ENCODE results near the gene NRG2.

Gene NRG2

DNA sequence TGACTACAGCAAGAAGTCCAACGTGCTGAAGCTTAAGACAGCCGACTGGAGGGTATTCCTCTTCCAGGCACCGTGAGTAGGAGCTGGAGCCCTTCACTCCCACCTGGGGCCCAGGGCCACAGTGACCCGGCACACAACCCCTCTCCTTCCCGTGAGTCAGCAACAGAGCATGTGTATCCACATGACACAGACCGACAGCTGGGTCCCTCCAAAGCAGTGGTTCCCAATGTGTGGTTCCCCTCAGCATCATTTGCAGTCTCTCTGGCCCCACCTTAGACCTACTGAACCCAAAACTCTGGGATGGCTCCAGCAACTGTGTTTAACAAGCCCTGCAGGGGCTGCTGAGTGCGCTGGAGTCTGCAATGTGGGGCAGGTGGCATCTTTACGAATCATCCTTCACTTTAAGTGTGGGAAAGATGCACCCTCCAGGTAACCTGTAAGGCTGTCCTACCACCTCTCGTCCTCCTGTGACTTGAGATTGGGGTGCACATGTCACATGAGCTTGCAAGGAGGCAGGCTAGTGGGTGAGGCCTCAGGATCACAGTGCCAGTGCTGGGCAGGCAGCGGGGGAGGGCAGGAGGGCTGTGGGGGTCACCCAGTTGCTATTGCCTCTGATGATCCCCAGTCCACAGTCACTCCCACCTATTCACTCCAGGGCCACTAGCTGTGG, 205.3 kb downstream of the NRG2 start:
- TF ChIP-seq, protein P1, sequence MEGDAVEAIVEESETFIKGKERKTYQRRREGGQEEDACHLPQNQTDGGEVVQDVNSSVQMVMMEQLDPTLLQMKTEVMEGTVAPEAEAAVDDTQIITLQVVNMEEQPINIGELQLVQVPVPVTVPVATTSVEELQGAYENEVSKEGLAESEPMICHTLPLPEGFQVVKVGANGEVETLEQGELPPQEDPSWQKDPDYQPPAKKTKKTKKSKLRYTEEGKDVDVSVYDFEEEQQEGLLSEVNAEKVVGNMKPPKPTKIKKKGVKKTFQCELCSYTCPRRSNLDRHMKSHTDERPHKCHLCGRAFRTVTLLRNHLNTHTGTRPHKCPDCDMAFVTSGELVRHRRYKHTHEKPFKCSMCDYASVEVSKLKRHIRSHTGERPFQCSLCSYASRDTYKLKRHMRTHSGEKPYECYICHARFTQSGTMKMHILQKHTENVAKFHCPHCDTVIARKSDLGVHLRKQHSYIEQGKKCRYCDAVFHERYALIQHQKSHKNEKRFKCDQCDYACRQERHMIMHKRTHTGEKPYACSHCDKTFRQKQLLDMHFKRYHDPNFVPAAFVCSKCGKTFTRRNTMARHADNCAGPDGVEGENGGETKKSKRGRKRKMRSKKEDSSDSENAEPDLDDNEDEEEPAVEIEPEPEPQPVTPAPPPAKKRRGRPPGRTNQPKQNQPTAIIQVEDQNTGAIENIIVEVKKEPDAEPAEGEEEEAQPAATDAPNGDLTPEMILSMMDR (conservative IDR thresholded peaks at IDR 0.05; ENCODE audit: low read depth): no peak
- CTCF ChIA-PET: interaction anchor here (0.9 to 1.8 kb wide), 3 partner anchors 51 to 131 kb away, joined by 3 to 7 read pairs (median 3); no protein-coding TSS in a partner anchor
- DNase-seq (ENCODE audit: low spot score): no peak
- POLR2A ChIA-PET (ENCODE audit: low non-redundant PET): no interaction called here
- H3K27ac ChIP-seq: no peak overlapping the region

DNA sequence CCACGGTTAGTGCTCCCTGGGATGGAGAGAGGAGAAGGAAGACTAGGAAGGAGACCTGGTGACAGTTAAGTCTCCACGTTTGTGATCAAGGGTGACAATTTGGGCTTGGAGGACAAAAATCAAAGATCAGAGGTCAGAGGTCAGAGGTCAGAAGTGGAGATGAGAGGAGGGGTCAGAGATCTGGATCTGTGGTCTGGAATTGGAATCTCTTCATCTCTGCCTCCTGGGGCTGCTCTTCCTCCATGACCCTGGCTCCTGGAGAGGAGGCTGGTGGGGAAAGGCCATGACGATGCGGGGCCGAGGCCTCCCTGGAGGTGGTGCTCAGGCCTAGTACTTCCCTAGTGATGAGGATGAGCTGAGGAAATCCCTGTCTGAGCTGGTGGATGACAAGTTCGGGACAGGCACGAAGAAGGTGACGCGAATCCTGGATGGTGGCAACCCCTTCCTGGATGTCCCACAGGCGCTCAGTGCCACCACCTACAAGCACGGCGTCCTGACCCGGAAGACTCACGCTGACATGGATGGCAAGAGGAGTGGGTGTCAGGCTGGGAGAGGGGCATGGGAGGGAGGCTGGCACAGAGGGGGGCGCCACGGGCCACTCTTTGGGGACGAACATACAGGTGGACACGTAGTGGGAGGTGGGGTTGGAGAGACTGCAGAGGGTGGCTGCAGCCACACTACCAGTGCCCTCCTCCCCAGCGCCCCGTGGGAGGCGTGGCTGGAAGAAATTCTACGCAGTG, 206.5 kb downstream of the NRG2 start:
- TF ChIP-seq, protein P1 (conservative IDR thresholded peaks at IDR 0.05; ENCODE audit: low read depth): no peak
- H3K27ac ChIP-seq: no peak overlapping the region
- DNase-seq (ENCODE audit: low spot score): no peak
- CTCF ChIA-PET: interaction anchor here (1.0 to 1.8 kb wide), 2 partner anchors 132 kb away, joined by 3 to 7 read pairs; no protein-coding TSS in a partner anchor
- POLR2A ChIA-PET (ENCODE audit: low non-redundant PET): no interaction called here

DNA sequence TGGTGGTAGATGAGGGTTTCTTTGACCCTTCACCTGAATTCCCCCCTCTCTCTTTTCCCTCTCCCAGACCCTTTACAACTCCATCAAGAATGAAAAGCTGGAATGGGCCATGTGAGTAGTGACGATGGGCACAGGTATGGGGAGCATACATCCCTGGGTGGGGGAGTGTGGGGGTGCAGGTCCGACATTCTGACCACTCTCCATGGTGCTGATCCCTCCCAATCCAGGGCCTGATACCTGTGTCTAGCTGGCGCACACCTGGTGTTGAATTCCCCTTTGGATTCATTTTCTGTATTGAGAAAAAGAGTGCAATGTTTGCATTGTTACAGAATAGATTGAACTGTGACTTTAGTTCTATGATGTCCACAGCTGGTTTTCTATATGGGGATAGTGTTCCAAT, 207.4 kb downstream of the NRG2 start:
- TF ChIP-seq, protein P1 (conservative IDR thresholded peaks at IDR 0.05; ENCODE audit: low read depth): no peak

GRCh38 chr5:139833525-139833924, 209.6 kb downstream of the NRG2 start:
- CTCF ChIA-PET: interaction anchor here (0.5 to 1.2 kb wide), 3 partner anchors 9 to 27 kb away, joined by 3 to 5 read pairs (median 4); no protein-coding TSS in a partner anchor
- no peak for DNase-seq (ENCODE audit: low spot score)

More for the DNA sequence above, 207.4 kb downstream of the NRG2 start:
- DNase-seq (ENCODE audit: low spot score): peak; percentile 44
- POLR2A ChIA-PET (ENCODE audit: low non-redundant PET): no interaction called here
- CTCF ChIA-PET: interaction anchor here (1.0 kb wide), 1 partner anchor 133 kb away, joined by 3 read pairs; no protein-coding TSS in a partner anchor
- H3K27ac ChIP-seq: no peak overlapping the region

DNA sequence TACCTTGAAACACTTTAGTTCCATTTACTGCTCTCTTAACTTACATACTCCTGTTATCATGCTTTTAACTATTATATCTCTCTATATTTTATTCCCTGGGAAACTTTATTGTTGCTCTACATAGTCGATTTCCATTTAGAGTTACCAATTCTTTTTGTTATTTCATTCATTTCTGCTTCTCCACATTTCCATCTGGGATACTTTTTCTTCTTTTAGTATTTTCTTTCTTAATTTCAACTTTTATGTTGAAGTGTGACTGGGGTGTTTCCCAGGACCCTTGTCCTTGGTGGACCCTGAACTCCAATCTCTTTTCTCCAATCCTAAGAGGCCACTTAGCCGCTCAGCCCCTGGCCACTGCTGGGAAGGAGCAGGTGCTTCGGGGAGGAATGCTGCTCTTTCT, 211.5 kb downstream of the NRG2 start:
- DNase-seq (ENCODE audit: low spot score): no peak
- TF ChIP-seq, protein P1 (conservative IDR thresholded peaks at IDR 0.05; ENCODE audit: low read depth): no peak
- H3K27ac ChIP-seq: no peak overlapping the region
- ChIA-PET POLR2A (ENCODE audit: low non-redundant PET) (no interaction called here), CTCF (interaction anchor here (0.6 kb wide), 1 partner anchor 16 kb away, joined by 3 read pairs; no protein-coding TSS in a partner anchor)

More at GRCh38 chr5:139833525-139833924, 209.6 kb downstream of the NRG2 start:
- POLR2A ChIA-PET (ENCODE audit: low non-redundant PET): no interaction called here
- no peak overlapping the region for H3K27ac ChIP-seq
- TF ChIP-seq, protein P1 (conservative IDR thresholded peaks at IDR 0.05; ENCODE audit: low read depth): no peak

DNA sequence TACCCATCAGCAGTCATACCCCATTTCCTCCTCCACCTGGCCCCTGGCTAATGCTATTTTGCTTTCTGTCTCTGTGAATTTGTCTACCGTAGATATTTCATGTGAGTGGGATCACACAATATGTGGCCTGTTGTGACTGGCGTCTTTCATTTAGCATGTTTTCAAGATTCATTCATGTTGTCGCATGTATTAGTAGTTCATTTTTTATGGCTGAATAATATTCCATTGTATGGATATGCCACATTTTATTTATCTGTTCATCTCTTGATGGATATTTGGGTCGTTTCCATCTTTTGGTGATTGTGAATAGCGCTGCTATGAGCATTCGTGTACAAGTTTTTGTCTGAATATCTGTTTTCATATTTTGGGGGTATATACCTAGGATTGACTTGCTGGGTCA, 213.6 kb downstream of the NRG2 start:
- ChIA-PET POLR2A (ENCODE audit: low non-redundant PET) (no interaction called here), CTCF (interaction anchor here (1.0 kb wide), 1 partner anchor 64 kb away, joined by 3 read pairs; no protein-coding TSS in a partner anchor)
- no peak overlapping the region for H3K27ac ChIP-seq
- TF ChIP-seq, protein P1 (conservative IDR thresholded peaks at IDR 0.05; ENCODE audit: low read depth): no peak
- no peak for DNase-seq (ENCODE audit: low spot score)
